Measurements from ENCODE around the gene TMEM91.

- TF ChIP-seq, protein P1, sequence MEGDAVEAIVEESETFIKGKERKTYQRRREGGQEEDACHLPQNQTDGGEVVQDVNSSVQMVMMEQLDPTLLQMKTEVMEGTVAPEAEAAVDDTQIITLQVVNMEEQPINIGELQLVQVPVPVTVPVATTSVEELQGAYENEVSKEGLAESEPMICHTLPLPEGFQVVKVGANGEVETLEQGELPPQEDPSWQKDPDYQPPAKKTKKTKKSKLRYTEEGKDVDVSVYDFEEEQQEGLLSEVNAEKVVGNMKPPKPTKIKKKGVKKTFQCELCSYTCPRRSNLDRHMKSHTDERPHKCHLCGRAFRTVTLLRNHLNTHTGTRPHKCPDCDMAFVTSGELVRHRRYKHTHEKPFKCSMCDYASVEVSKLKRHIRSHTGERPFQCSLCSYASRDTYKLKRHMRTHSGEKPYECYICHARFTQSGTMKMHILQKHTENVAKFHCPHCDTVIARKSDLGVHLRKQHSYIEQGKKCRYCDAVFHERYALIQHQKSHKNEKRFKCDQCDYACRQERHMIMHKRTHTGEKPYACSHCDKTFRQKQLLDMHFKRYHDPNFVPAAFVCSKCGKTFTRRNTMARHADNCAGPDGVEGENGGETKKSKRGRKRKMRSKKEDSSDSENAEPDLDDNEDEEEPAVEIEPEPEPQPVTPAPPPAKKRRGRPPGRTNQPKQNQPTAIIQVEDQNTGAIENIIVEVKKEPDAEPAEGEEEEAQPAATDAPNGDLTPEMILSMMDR (IDR thresholded peaks at IDR 0.05) = no peak
- TF ChIP-seq POLR2A (IDR thresholded peaks at IDR 0.05) (no peak), EP300 (IDR thresholded peaks at IDR 0.05) (no peak)
Observed at GRCh38 chr19:41376241-41376997, at the start of gene TMEM91.

All from ovary (tissue), 3 donors.